Measurements from ENCODE around the gene ROR2.

ROR2 gene

DNA sequence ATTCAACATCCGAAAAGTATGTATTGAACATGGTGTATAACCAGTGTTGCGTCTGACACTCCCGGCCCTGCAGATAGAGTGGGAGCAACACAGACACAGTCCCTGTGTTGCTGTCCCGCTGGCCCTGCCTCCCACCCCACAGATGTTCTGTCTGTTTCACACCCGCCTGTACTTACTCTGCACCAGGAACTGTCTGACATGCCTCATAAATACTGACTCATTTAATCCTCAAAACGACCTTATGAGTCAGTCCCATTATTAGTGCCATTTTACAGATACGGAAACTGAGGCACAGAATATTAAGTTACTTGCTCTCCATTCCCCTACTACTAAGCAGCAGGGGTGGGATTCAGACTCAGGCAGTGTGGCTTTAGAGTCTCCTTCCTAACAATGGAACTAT lies 416.6 kb downstream of the ROR2 start:
- H3K36me3 ChIP-seq: no peaks in the 10 kb centered on the region
- TF ChIP-seq, protein P1, sequence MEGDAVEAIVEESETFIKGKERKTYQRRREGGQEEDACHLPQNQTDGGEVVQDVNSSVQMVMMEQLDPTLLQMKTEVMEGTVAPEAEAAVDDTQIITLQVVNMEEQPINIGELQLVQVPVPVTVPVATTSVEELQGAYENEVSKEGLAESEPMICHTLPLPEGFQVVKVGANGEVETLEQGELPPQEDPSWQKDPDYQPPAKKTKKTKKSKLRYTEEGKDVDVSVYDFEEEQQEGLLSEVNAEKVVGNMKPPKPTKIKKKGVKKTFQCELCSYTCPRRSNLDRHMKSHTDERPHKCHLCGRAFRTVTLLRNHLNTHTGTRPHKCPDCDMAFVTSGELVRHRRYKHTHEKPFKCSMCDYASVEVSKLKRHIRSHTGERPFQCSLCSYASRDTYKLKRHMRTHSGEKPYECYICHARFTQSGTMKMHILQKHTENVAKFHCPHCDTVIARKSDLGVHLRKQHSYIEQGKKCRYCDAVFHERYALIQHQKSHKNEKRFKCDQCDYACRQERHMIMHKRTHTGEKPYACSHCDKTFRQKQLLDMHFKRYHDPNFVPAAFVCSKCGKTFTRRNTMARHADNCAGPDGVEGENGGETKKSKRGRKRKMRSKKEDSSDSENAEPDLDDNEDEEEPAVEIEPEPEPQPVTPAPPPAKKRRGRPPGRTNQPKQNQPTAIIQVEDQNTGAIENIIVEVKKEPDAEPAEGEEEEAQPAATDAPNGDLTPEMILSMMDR (IDR thresholded peaks at IDR 0.05; ENCODE audit: low read depth, low read length): no peak
- H3K27me3 ChIP-seq: peaks cover 18% of the 10 kb centered on the region
- H3K9me3 ChIP-seq: no peaks in the 10 kb centered on the region
- H3K4me1 ChIP-seq: no peaks in the 10 kb centered on the region
- DNase-seq: no peak
- no peak overlapping the region for H3K4me3 ChIP-seq (ENCODE audit: low read depth, low read length)

DNA sequence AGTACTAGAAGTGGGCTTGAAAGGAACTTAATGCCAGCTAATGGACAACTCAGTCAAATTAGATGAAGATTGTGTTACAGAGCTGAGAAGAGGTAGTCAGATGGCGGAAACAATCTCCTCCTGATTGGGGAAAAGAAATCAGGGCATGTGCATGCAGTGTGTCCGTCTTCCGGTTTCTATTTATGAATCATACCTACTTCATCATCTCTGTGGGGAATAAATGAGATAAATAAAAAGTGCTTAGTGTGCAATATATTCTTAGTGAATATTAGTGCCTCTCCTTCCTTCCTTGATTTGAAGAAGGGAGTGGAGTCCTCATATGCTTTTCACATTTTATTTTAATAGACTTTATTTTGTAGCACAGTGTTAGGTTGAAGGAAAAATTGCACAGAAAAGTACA lies 417.7 kb downstream of the ROR2 start:
- TF ChIP-seq, protein P1 (IDR thresholded peaks at IDR 0.05; ENCODE audit: low read depth, low read length): no peak
- Histone ChIP-seq H3K9me3 (no peaks in the 10 kb centered on the region), H3K36me3 (no peaks in the 10 kb centered on the region), H3K4me1 (no peaks in the 10 kb centered on the region), H3K27me3 (peaks cover 21% of the 10 kb centered on the region), H3K4me3 (ENCODE audit: low read depth, low read length) (no peak overlapping the region)
- no peak for DNase-seq

- DNase-seq: no peak
- Histone ChIP-seq H3K36me3 (no peaks in the 10 kb centered on the region), H3K9me3 (no peaks in the 10 kb centered on the region), H3K27me3 (peaks cover 23% of the 10 kb centered on the region), H3K4me3 (ENCODE audit: low read depth, low read length) (no peak overlapping the region), H3K4me1 (no peaks in the 10 kb centered on the region)
- TF ChIP-seq, protein P1 (IDR thresholded peaks at IDR 0.05; ENCODE audit: low read depth, low read length): no peak
Observed at GRCh38 chr9:91530829-91531228, 419.2 kb downstream of the ROR2 start.

- Histone ChIP-seq H3K27me3 (peaks cover 12% of the 10 kb centered on the region), H3K4me1 (no peaks in the 10 kb centered on the region), H3K4me3 (ENCODE audit: low read depth, low read length) (no peak overlapping the region), H3K9me3 (no peaks in the 10 kb centered on the region), H3K36me3 (no peaks in the 10 kb centered on the region)
- TF ChIP-seq, protein P1 (IDR thresholded peaks at IDR 0.05; ENCODE audit: low read depth, low read length): no peak
- DNase-seq: no peak
Observed at GRCh38 chr9:91522481-91522880, 427.5 kb downstream of the ROR2 start.

- Histone ChIP-seq H3K27me3 (peaks cover 3% of the 10 kb centered on the region; the same call in 1 of the 2 replicates), H3K4me1 (no peaks in the 10 kb centered on the region), H3K4me3 (ENCODE audit: low read depth, low read length) (no peak overlapping the region), H3K9me3 (0 out of 2 replicates have a peak, but pooled peaks cover 3% of the 10 kb centered on the region), H3K36me3 (no peaks in the 10 kb centered on the region)
- TF ChIP-seq, protein P1 (IDR thresholded peaks at IDR 0.05; ENCODE audit: low read depth, low read length): no peak
- no peak for DNase-seq
Observed at GRCh38 chr9:91519520-91520277, 430.3 kb downstream of the ROR2 start.

- no peaks in the 10 kb centered on the region for H3K27me3 ChIP-seq
- H3K4me1 ChIP-seq: no peaks in the 10 kb centered on the region
- H3K36me3 ChIP-seq: no peaks in the 10 kb centered on the region
- TF ChIP-seq, protein P1 (IDR thresholded peaks at IDR 0.05; ENCODE audit: low read depth, low read length): no peak
- H3K4me3 ChIP-seq (ENCODE audit: low read depth, low read length): no peak overlapping the region
- H3K9me3 ChIP-seq: 0 out of 2 replicates have a peak, but pooled peaks cover 3% of the 10 kb centered on the region
- no peak for DNase-seq
Observed at GRCh38 chr9:91518462-91518861, 431.6 kb downstream of the ROR2 start.

Measured in BE2C (cell line).